PFSK-1 (cell line): ENCODE results near the gene ZCCHC14.

Source experiments
- FOXP2 ChIP-seq: optimal IDR thresholded peaks from 2 replicates; pipeline ENCODE3; 2011; ENCODE audit warnings: borderline replicate concordance, control low read depth, inconsistent platforms; ENCODE audit not compliant: insufficient read depth; ENCODE audit errors: extremely low read length, extremely low read depth
- POLR2AphosphoS5 ChIP-seq: IDR thresholded peaks from 2 replicates; pipeline ENCODE4 v1.6.1; 2012; ENCODE audit warnings: low read depth, mild to moderate bottlenecking, control low read depth, low read length, moderate library complexity
- SIN3A ChIP-seq: IDR thresholded peaks from 2 replicates; pipeline ENCODE4 v1.6.1; 2012; ENCODE audit warnings: mild to moderate bottlenecking, low read length, moderate library complexity, borderline replicate concordance; ENCODE audit not compliant: insufficient read depth
- TAF1 ChIP-seq: IDR thresholded peaks from 2 replicates; pipeline ENCODE4 v1.6.1; 2012; ENCODE audit warnings: low read length, control low read depth, borderline replicate concordance; ENCODE audit not compliant: insufficient read depth
- TF ChIP-seq, protein P1 (sequence below), 2 experiments: IDR thresholded peaks; 2 replicates each; pipeline versions ENCODE4 v1.6.1 to v1.8.0; 2011 to 2012; ENCODE audit warnings: low read depth in 2 of 2, low read length in 2 of 2, control low read depth in 1 of 2, inconsistent platforms in 1 of 2, mild to moderate bottlenecking in 1 of 2, moderate library complexity in 1 of 2; ENCODE audit not compliant: insufficient read depth in 1 of 2

DNA sequence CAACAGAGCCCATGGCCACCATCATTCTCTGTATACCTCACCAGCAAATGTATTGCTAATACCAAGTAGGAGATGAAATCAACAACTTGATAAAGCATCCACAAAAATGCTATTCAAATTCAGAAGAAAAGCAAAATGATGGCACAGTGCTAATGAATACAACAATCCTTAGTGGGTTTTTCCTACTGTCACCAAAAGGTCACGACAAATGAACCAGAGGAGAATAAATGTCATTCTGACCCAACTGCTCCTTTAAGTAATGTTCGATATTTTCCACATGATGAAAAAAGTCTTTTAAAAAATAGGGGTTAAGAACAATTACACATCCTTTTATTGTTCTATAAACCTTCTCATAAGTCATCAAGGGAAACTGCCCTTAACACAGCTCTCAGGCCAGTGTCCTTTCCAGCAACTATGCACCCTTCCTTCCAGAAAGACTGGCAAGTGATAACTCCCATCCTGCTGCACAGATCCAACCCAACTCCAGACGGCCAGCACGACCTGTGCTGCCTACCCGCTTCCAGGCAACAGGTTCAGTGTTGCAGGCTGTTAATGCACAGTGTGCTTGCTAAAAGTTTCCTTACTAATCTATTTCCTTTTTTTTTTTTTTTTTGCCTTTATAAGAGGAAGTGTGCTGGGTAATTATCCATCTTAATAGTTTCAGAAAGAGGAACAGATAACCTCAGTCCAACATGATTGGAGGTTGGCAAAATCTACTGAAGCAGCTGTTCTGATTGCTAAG lies 124.6 kb downstream of the ZCCHC14 start:
- TF ChIP-seq POLR2AphosphoS5 (no peak), SIN3A (no peak), TAF1 (no peak), FOXP2 (no peak)
- TF ChIP-seq, protein P1, sequence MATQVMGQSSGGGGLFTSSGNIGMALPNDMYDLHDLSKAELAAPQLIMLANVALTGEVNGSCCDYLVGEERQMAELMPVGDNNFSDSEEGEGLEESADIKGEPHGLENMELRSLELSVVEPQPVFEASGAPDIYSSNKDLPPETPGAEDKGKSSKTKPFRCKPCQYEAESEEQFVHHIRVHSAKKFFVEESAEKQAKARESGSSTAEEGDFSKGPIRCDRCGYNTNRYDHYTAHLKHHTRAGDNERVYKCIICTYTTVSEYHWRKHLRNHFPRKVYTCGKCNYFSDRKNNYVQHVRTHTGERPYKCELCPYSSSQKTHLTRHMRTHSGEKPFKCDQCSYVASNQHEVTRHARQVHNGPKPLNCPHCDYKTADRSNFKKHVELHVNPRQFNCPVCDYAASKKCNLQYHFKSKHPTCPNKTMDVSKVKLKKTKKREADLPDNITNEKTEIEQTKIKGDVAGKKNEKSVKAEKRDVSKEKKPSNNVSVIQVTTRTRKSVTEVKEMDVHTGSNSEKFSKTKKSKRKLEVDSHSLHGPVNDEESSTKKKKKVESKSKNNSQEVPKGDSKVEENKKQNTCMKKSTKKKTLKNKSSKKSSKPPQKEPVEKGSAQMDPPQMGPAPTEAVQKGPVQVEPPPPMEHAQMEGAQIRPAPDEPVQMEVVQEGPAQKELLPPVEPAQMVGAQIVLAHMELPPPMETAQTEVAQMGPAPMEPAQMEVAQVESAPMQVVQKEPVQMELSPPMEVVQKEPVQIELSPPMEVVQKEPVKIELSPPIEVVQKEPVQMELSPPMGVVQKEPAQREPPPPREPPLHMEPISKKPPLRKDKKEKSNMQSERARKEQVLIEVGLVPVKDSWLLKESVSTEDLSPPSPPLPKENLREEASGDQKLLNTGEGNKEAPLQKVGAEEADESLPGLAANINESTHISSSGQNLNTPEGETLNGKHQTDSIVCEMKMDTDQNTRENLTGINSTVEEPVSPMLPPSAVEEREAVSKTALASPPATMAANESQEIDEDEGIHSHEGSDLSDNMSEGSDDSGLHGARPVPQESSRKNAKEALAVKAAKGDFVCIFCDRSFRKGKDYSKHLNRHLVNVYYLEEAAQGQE (IDR thresholded peaks at IDR 0.05; ENCODE audit: insufficient read depth in 1 of 2, low read depth in 2 of 2, low read length in 2 of 2), result no peak
